WTC11 (cell line): ENCODE measurements around the gene F10. TPM values are rescaled to one million over a fixed set of nuclear protein-coding genes. Genes with fewer than 3 reads are reported as not detected.
A peak's percentile ranks its signal among the peaks of the same experiment; 100 is the strongest.

Source experiments
- AFF4 ChIP-seq: sonication (generic); formaldehyde crosslinking; IDR thresholded peaks from 2 replicates; pipeline ENCODE4 v1.8.1; 2023; ENCODE audit warnings: mild to moderate bottlenecking, missing genetic modification reagents, borderline replicate concordance
- ATF3 ChIP-seq: sonication (generic); formaldehyde crosslinking; conservative IDR thresholded peaks from 2 replicates; pipeline ENCODE4 v1.8.1; 2022; ENCODE audit warnings: mild to moderate bottlenecking, missing genetic modification reagents
- CREB1 ChIP-seq: sonication (generic); formaldehyde crosslinking; IDR thresholded peaks from 2 replicates; pipeline ENCODE4 v1.8.0; 2023; ENCODE audit warnings: mild to moderate bottlenecking, missing genetic modification reagents
- E2F1 ChIP-seq: sonication (generic); formaldehyde crosslinking; IDR thresholded peaks from 2 replicates; pipeline ENCODE4 v1.8.0; 2022; ENCODE audit warnings: mild to moderate bottlenecking, missing genetic modification reagents
- ETV6 ChIP-seq: sonication (generic); formaldehyde crosslinking; IDR thresholded peaks from 2 replicates; pipeline ENCODE4 v1.8.1; 2022; ENCODE audit warnings: mild to moderate bottlenecking, missing genetic modification reagents
- FOXK1 ChIP-seq: sonication (generic); formaldehyde crosslinking; IDR thresholded peaks from 2 replicates; pipeline ENCODE4 v1.8.0; 2022; ENCODE audit warnings: mild to moderate bottlenecking, moderate library complexity, missing genetic modification reagents
- MLX ChIP-seq: sonication (generic); formaldehyde crosslinking; IDR thresholded peaks from 2 replicates; pipeline ENCODE4 v1.8.1; 2023; ENCODE audit warnings: mild to moderate bottlenecking, missing genetic modification reagents, moderate library complexity
- OVOL2 ChIP-seq: fragments of 250-450 bp; sonication (Bioruptor Pico); IDR thresholded peaks from 2 replicates; pipeline ENCODE4 v1.9.0; 2021; ENCODE audit warnings: mild to moderate bottlenecking, borderline replicate concordance
- SOX15 ChIP-seq: fragments of 250-450 bp; sonication (Bioruptor Pico); IDR thresholded peaks from 2 replicates; pipeline ENCODE4 v1.9.0; 2021; ENCODE audit warnings: mild to moderate bottlenecking
- STAT6 ChIP-seq: sonication (generic); formaldehyde crosslinking; conservative IDR thresholded peaks from 2 replicates; pipeline ENCODE4 v1.8.1; 2023; ENCODE audit warnings: mild to moderate bottlenecking, low read depth, missing genetic modification reagents, moderate library complexity
- TCF7 ChIP-seq: sonication (generic); formaldehyde crosslinking; IDR thresholded peaks from 2 replicates; pipeline ENCODE4 v1.8.0; 2022; ENCODE audit warnings: mild to moderate bottlenecking, low read depth, missing genetic modification reagents, moderate library complexity
- USF2 ChIP-seq: sonication (generic); formaldehyde crosslinking; IDR thresholded peaks from 2 replicates; pipeline ENCODE4 v1.8.1; 2023; ENCODE audit warnings: mild to moderate bottlenecking, missing genetic modification reagents, moderate library complexity
- ZNF219 ChIP-seq: sonication (generic); formaldehyde crosslinking; IDR thresholded peaks from 2 replicates; pipeline ENCODE4 v1.8.0; 2023; ENCODE audit warnings: missing genetic modification reagents, mild to moderate bottlenecking, borderline replicate concordance
- ZNF512 ChIP-seq: sonication (generic); formaldehyde crosslinking; IDR thresholded peaks from 2 replicates; pipeline ENCODE4 v1.8.1; 2022; ENCODE audit warnings: missing genetic modification reagents, borderline replicate concordance
- total RNA-seq: library from RNA; stranded (reverse); gene quantifications from 3 replicates; pipeline ENCODE4 v1.2.3, GENCODE V29; 2021

F10 gene
- total RNA-seq, 1 experiment from 2014 or later: 0.87 TPM

GRCh38 chr13:113109151-113110047 lies 13.2 kb upstream of the F10 start (continued):
- TF ChIP-seq MLX (CRISPR knock-in tag): no peak
- TF ChIP-seq USF2: peak; percentile 39
- TF ChIP-seq E2F1 (CRISPR knock-in tag): 0 out of 2 replicates have a peak, but pooled peaks have one; percentile 22
- TF ChIP-seq ZNF219 (CRISPR knock-in tag): no peak
- 0 out of 2 replicates have a peak, but pooled peaks have one; percentile 49 for TF ChIP-seq STAT6
- TF ChIP-seq ATF3 (CRISPR knock-in tag): no peak
- 0 out of 2 replicates have a peak, but pooled peaks have one; percentile 28 for TF ChIP-seq CREB1 (CRISPR knock-in tag)
- no peak for TF ChIP-seq AFF4
- TF ChIP-seq FOXK1 (CRISPR knock-in tag): 0 out of 2 replicates have a peak, but pooled peaks have one; percentile 28
- TF ChIP-seq TCF7 (CRISPR knock-in tag): no peak
- no peak for TF ChIP-seq ZNF512 (CRISPR knock-in tag)
- TF ChIP-seq SOX15: no peak
- TF ChIP-seq ETV6 (CRISPR knock-in tag): 0 out of 2 replicates have a peak, but pooled peaks have one; percentile 36
- TF ChIP-seq OVOL2 (CRISPR knock-in tag): no peak
